T1000 (cell line): ENCODE measurements around the gene MAGEB1.
A peak's percentile ranks its signal among the peaks of the same experiment; 100 is the strongest.

Experiments
- DNase-seq: peaks from one replicate; lab custom pipeline; 2025; ENCODE audit warnings: mixed read lengths; lab: John Stamatoyannopoulos, UW

The MAGEB1 gene

GRCh38 chrX:30246769-30247489 is at the start of gene MAGEB1:
TSS of gene MAGEB1 (plus strand) at chrX:30247146. CDS start at chrX:30250494, 3,348 bp downstream.
- no peak for DNase-seq

GRCh38 chrX:30212172-30212571 is 34.8 kb upstream of the MAGEB1 start:
- DNase-seq: no peak

DNA sequence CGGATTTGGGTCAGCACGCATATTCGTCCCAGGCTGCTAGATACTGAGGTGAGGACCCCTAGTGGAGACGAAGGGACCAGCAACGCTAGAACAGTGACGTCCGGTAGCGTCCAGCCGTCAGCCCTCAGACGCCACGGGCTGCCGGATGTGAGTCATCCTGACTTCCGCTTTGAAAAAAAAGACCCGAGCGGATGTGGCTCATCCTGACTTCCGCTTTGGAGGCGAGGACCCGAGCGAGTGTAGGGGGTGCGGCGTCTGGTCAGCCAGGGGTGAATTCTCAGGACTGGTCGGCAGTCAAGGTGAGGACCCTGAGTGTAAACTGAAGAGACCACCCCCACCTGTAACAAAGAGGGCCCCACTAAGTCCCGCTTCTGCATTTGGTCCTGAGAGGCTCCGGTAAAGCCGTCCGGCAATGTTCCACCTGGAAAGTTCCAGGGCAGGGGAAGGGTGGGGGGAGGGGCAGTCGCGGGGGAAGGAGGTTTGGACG is 31.5 kb upstream of the MAGEB1 start, which contains the start of gene MAGEB2:
MAGEB2 (plus strand) TSS at position 207 of the 487 bp plus-strand sequence. CDS start 3,018 bp downstream, outside the sequence.
- DNase-seq: no peak

DNA sequence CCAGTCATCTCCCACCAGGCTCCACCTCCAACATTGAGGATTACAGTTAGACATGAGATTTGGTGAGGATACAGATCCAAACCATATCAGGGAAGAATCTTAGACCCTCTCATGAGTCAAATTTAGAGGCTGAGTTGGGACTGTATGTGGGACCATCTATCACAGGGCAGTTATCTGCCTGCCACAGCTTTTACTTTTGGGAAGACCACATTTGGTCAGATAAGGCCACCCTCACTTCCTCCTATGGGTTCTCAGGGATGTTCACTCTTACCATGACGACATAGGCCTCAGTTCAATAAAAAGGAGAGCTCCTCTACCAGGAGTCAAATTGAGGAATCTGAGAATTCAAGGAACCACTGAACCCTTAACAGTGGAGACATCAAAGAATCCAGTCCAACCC is 29.5 kb upstream of the MAGEB1 start:
- DNase-seq: no peak

- DNase-seq: no peak
Observed at GRCh38 chrX:30219372-30219771, 27.6 kb upstream of the MAGEB1 start.

DNA sequence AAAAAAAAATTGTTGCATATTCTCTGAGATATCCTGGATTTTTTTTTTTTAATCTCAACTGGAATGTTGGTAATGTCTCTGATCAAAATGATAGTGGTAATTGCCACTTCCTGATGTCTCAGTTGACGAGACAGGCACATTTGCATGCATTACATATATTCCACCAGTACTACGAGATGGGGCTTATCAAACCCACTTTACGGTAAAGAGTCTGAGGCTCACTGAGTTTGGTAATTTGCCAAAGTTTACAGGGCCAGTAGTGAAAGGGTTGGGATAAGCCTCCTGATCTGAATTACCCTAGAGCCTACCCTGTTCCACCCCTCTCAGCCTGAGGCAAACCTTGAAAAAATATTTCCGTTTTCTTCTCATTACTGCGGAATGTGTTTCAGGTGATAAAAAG is 26.3 kb upstream of the MAGEB1 start:
- no peak for DNase-seq

GRCh38 chrX:30224536-30224935 is 22.4 kb upstream of the MAGEB1 start:
- DNase-seq: no peak

DNA sequence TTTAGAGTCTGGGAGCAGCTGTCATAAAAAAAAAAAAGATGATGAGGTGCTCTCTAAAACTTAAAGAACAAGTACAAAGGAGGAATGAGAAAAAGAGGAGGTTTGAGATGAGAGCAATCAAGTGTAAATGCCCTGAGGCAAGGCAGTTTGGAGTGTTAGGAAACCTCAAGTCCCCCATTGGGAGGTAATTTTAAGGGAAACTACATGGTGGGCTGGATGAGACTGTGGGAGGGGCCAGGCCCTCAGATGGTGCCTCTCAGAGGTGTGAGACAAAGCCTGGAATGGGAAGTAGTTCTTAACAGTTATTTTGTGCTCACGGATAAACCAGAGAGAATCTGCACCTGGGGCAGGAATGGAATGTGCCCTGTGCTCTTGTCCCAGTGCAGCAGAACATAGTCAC is 18.4 kb upstream of the MAGEB1 start:
- DNase-seq: no peak

DNA sequence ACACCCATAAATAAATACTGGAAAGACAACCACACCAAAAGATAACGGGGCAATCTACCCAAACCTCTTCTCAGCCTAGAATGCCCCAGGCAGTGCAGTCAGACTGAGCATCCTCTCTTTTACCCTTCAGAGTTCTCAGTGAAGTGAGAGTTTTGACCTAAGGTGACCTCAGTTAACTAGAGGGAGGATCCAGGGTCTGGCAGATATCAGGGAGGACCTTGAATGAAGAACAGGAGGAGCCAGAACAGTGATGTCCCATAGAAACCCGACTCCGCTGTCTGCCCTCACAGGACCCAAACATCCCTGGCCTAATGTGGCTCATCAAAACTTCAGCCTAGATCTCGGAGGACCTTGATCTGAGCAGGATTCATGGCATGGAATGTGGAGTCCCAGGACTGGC is 16.6 kb upstream of the MAGEB1 start, which contains the start of gene MAGEB3:
MAGEB3 (plus strand) TSS at position 263 of the 400 bp plus-strand sequence. CDS start 5,268 bp downstream, outside the sequence.
- no peak for DNase-seq

DNA sequence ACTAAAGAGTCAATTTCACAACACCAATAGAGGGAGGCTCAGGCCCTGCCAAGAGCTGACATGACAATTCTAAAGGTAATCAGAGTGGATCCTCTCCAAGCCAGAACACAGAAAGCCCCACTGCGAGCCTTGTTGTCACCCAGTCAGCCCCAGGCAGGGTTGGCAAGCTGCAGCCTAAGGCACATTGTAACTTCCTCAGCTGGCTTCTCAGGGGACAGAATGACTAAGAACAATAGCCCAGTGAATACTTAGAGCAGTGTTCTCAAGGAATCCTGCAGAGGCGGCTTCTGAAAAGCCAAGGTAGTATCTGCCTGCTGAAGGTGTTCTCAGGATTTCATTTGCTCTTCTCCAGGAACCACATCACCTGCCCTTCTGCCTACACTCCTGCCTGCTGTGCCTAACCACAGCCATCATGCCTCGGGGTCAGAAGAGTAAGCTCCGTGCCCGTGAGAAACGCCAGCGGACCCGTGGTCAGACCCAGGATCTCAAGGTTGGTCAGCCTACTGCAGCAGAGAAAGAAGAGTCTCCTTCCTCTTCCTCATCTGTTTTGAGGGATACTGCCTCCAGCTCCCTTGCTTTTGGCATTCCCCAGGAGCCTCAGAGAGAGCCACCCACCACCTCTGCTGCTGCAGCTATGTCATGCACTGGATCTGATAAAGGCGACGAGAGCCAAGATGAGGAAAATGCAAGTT is 5.1 kb upstream of the MAGEB1 start, which contains the start of gene MAGEB4:
MAGEB4 (plus strand) TSS at position 277 of the 692 bp plus-strand sequence; CDS start at position 413, 136 bp downstream.
- no peak for DNase-seq

GRCh38 chrX:30248854-30249253 is 1.9 kb downstream of the MAGEB1 start:
- no peak for DNase-seq

GRCh38 chrX:30253257-30253656 is 6.3 kb downstream of the MAGEB1 start:
- DNase-seq: no peak

DNA sequence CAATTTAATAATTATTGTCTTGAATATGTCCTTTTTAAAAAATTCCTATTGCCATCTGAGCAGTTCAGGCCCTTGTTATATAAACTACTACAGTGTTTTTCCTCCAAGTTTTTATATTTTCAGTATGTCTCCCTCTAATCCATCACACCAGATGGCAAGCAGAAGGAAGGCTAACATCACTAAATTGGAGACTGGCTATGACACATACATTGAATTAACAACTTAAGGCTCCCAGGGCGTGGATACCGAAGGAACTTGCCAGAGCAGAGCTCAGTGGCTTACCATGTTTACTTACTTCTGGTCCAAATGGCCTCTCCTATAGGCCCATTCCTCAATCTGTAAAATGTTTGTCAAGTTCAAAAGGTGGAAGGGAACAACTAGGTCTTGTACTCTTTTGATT is 13.0 kb downstream of the MAGEB1 start:
- no peak for DNase-seq

- no peak for DNase-seq
Observed at GRCh38 chrX:30261012-30261411, 14.1 kb downstream of the MAGEB1 start.

DNA sequence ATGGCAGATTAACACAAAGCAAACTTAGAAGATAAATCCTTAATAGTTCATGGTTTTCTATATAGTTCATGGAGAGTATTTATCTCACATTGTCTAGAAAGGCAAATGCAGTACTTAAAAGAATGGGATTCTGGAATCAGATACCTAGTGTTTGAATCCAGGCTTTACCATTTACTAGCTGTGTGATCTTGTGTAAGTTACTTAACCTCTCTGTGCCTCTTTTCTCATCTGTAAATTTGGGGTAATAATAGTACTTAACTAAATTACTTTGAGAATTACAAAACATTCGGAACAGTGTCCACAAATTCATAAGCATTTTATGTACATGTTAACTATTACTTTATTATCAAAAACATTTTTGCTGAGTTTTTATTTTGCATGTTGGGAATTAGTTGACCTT is 15.8 kb downstream of the MAGEB1 start:
- DNase-seq: no peak

DNA sequence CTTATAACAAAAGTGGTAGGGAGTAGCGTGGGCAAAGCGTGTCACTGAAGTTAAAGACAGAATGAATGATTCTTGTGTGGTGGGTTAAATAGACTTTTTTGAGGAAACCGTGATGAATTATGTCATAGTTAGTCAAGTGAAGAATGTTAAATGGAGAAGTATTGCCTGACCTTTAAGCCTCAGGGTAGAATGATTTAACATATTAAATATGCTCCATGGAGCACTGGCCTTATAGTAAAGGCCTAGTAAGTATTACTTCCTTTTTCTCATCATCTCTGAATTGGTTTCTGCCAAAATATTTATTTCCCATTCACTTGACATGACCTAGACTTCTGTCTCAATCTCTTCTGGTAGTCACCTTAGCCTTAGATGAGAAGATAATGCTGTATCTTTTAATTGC is 23.7 kb downstream of the MAGEB1 start:
- no peak for DNase-seq

DNA sequence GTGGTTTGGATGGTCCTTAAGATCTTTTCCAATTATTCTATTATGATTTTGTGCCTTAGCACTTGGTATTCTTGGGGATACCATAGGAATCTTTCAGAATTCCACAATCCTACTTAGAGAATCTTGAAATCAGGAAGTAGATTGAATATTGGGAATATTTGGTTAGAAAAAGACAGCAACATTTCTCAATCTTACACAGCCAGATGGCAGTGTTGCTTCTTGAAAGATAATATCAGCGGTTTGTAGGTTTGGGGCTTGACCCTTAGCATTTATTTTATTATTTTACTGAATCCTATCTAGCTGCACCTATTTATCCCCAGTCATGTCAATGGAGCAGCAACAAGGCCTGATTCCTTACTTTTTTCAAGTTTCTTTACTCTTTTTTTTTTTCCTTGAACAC is 28.6 kb downstream of the MAGEB1 start:
- no peak for DNase-seq

DNA sequence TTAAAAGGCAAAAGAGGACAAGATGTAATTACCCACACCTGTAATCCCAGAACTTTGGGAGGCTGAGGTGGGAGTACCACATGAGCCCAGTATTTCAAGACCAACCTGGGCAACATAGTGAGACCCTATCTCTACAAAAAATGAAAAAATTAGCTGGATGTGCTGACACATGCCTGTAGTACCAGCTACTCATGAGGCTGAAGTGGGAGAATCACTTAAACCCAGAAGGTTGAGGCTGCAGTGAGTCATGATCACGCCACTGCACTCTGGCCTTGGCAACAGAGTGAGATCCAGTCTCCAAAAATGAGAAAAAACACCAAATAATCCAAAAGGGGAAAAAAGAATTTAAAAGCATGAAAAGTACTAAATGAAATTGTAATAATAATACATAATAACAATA is 31.4 kb downstream of the MAGEB1 start:
- DNase-seq: no peak

DNA sequence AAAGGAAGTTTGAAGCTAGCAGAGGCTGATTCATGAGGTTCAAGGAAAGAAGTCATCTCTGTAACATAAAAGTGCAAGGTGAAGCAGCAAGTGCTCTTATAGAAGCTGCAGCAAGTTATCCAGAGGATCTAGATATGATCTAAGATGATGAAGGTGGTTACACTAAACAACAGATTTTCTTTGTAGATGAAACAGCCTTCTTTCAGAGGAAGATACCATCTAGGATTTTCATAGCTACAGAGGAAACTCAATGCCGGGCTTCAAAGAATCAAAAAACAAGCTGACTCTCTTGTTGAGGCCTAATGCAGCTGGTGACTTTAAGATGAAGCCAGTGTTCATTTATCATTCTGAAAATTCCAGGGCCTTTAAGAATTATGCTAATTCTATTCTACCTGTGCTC is 33.5 kb downstream of the MAGEB1 start:
- no peak for DNase-seq

DNA sequence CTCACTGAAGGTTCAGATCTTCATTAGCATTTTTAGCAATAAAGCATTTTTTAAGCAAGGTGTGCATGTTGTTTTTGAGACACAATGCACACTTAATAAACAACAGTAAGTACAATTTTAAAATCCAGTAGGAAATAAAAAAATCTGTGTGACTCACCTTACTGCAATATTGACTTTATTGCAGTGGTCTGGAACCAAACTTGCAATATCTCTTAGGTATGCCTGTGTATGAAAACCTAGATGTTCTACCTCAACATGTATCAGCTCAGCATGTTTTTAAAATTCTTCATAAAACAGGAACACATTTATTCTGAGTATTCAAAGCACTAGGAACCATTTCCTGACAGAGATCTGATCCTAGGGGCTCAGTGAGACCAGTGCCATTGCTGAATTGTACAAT is 35.6 kb downstream of the MAGEB1 start:
- no peak for DNase-seq

DNA sequence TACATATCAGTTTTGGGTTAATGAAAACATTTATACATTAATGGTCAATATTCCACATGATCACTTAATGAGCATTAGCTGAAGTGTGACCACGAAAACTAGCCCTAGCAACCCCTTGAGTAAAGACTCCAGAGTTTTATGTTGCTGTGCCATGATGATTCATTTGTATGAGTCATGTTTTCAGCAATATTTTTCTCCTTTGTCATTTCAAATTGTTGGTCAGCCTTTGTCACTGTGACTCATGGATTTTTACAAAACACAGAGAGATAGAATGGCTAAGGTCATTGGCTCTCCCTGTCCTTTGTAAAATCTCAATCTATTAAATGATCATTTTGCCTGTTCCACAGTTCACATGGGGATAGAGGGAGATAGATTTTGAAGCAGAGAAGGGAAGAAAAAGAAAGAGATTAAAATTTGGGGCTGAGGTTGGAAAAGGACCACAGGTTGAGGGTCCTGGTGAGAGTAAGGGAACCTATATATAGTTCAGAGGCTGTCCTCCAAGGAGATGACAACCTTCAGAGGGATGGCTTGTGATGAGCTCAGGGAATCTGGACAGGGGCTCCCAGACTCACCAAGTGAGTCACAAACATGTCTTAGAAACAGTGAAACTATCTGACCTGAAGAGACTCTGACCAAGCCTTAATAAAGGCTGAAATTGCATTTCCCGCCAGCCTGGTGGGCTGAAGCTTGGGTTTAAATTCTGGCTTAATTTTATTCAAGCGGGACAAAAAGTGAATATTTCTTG is 36.7 kb downstream of the MAGEB1 start:
- peak; percentile 21 for DNase-seq
